ENCODE measurements around the gene USP40. TPM values are rescaled to one million over a fixed set of nuclear protein-coding genes. Genes with fewer than 3 reads are reported as not detected.
A peak's percentile ranks its signal among the peaks of the same experiment; 100 is the strongest.

Gene USP40
- total RNA-seq, 2 donors from 2014 or later: 22.1 to 32.7 TPM

- no peaks in the 10 kb centered on the region for H3K9me3 ChIP-seq
- no peaks in the 10 kb centered on the region for H3K36me3 ChIP-seq
- H3K27ac ChIP-seq: no peak overlapping the region
- H3K4me3 ChIP-seq: no peak overlapping the region
- TF ChIP-seq, protein P1, sequence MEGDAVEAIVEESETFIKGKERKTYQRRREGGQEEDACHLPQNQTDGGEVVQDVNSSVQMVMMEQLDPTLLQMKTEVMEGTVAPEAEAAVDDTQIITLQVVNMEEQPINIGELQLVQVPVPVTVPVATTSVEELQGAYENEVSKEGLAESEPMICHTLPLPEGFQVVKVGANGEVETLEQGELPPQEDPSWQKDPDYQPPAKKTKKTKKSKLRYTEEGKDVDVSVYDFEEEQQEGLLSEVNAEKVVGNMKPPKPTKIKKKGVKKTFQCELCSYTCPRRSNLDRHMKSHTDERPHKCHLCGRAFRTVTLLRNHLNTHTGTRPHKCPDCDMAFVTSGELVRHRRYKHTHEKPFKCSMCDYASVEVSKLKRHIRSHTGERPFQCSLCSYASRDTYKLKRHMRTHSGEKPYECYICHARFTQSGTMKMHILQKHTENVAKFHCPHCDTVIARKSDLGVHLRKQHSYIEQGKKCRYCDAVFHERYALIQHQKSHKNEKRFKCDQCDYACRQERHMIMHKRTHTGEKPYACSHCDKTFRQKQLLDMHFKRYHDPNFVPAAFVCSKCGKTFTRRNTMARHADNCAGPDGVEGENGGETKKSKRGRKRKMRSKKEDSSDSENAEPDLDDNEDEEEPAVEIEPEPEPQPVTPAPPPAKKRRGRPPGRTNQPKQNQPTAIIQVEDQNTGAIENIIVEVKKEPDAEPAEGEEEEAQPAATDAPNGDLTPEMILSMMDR (IDR thresholded peaks at IDR 0.05): no peak
- H3K27me3 ChIP-seq: no peaks in the 10 kb centered on the region
- H3K4me1 ChIP-seq: no peaks in the 10 kb centered on the region
- H3K9ac ChIP-seq (ENCODE audit: low read depth in 2 of 2, low read length in 2 of 2): no peak overlapping the region
- DNase-seq: no peak
- intact Hi-C loops (cut with DNase I): no loop called here
Measured at GRCh38 chr2:233430081-233430480, 136.5 kb downstream of the USP40 start.

DNA sequence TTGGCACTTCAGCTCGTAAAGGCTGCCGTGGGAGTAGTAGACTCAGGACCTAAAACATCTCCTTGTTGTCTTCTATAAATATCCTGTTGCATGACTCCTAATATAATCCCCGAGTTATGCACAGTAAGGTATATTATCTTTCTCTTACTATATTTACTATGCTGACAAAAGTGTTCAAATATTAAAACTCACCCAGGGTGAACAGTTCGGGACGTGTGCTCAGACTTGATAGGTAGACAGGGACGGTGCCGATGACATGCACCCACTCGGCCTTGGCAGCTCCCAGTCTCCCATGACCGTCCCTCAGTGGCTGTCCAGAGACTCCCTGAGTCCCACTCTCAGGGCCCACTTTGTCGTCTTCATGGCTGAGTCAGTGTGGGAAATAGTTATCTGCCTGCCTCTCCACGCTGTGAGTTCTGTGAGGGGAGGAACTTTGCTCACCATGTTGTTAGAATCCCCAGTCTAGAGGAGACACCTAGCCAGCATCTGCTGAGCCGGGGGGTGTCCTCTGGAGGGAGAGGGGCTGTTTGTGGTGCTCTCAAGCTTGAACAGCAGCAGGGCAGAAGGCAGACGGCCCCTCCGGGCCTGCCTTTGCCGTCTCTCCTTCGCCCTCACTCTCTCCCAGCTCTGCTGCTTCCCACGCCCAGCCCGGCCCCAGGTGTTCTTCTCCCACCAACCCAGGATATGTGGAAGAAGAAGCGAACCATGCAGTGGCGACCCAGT lies 137.2 kb downstream of the USP40 start:
- intact Hi-C loops (cut with DNase I): no loop called here
- H3K4me3 ChIP-seq: no peak overlapping the region
- H3K9me3 ChIP-seq: no peaks in the 10 kb centered on the region
- TF ChIP-seq, protein P1 (IDR thresholded peaks at IDR 0.05): no peak
- H3K36me3 ChIP-seq: no peaks in the 10 kb centered on the region
- DNase-seq: no peak
- H3K27ac ChIP-seq: no peak overlapping the region
- no peaks in the 10 kb centered on the region for H3K4me1 ChIP-seq
- H3K27me3 ChIP-seq: no peaks in the 10 kb centered on the region
- peak overlapping the region in 1 of 2 donors; percentile 21 for H3K9ac ChIP-seq (ENCODE audit: low read depth in 2 of 2, low read length in 2 of 2)

- H3K27me3 ChIP-seq: no peaks in the 10 kb centered on the region
- no peak overlapping the region for H3K4me3 ChIP-seq
- H3K9me3 ChIP-seq: no peaks in the 10 kb centered on the region
- intact Hi-C loops (cut with DNase I): no loop called here
- TF ChIP-seq, protein P1 (IDR thresholded peaks at IDR 0.05): no peak
- H3K36me3 ChIP-seq: no peaks in the 10 kb centered on the region
- no peak overlapping the region for H3K9ac ChIP-seq (ENCODE audit: low read depth in 2 of 2, low read length in 2 of 2)
- no peak for DNase-seq
- no peaks in the 10 kb centered on the region for H3K4me1 ChIP-seq
- no peak overlapping the region for H3K27ac ChIP-seq
Measured at GRCh38 chr2:233428438-233428837, 138.1 kb downstream of the USP40 start.

DNA sequence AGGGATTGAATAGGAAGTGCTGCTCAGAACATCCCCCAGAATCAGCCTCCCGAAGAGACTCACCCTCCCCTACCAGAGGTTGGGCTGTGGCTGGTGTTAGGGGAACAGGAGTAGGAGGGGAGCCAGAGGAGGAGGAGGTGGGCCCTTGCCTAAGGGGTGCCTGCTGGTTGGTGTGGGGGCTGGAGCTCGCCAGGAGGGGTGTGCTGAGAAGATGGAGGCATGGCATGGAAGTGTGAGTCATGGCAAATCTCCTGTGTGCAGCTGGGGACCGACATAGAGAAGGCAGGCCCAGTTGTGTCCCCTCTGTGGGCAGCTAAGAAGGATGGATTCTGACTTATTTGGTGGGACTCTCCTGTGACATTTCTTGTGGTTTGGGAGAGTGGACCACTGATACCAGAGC lies 138.6 kb downstream of the USP40 start:
- no peak for DNase-seq
- no peak overlapping the region for H3K9ac ChIP-seq (ENCODE audit: low read depth in 2 of 2, low read length in 2 of 2)

DNA sequence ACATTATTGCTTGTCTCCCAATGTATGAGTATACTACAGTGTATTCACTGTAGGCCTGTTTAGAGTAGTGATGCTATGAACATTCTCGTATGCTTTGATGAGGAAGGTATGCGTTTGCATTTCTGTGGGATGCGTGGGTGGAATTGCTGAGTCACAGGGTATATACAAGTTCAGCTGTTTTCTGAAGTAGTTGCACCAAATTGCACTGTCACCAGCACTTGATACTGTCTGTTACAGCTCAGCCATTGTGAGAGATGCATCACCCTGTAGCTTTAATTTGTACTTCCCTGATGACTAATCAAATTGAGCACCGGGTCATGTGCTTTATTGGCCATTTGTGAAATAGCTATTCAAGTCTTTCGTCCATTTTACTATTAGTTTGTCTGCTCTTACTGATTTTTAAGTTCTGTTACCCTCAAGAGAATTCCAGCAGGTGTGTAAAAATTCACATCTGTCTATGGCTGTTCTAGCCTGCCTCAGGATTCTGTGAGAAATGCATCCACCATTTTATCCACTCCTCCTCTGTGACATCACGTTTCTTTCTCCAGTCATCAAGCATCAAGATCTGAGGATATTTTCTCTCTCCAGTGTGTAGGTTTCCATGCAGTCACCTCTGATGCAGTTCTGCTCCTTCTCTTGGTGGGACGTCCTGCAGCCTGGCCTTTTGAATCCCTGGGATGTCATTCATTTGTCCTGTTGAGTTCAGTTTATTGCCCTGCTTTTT lies 139.8 kb downstream of the USP40 start:
- no peak overlapping the region for H3K4me3 ChIP-seq
- no peaks in the 10 kb centered on the region for H3K36me3 ChIP-seq
- no peaks in the 10 kb centered on the region for H3K27me3 ChIP-seq
- TF ChIP-seq, protein P1 (IDR thresholded peaks at IDR 0.05): no peak
- H3K4me1 ChIP-seq: peaks cover under 1% of the 10 kb centered on the region
- H3K9me3 ChIP-seq: no peaks in the 10 kb centered on the region
- H3K9ac ChIP-seq (ENCODE audit: low read depth in 2 of 2, low read length in 2 of 2): no peak overlapping the region
- intact Hi-C loops (cut with DNase I): no loop called here
- no peak overlapping the region for H3K27ac ChIP-seq
- no peak for DNase-seq

More for the DNA sequence above, 138.6 kb downstream of the USP40 start:
- Histone ChIP-seq H3K27ac (no peak overlapping the region), H3K4me1 (no peaks in the 10 kb centered on the region), H3K36me3 (no peaks in the 10 kb centered on the region), H3K9me3 (no peaks in the 10 kb centered on the region), H3K27me3 (no peaks in the 10 kb centered on the region), H3K4me3 (no peak overlapping the region)
- TF ChIP-seq, protein P1 (IDR thresholded peaks at IDR 0.05): no peak
- intact Hi-C loops (cut with DNase I): no loop called here

Other genes with a start within 250 kb of the USP40 start
- gene DGKD, start 212.3 kb downstream of the USP40 start, total RNA-seq: 10 to 100 TPM; 64.4 to 94.6 TPM
- gene UGT1A8, start 50.9 kb upstream of the USP40 start, total RNA-seq: 10 to 100 TPM; 15.9 to 16.8 TPM
- gene UGT1A10, start 69.7 kb upstream of the USP40 start, total RNA-seq: 10 to 100 TPM; 45.2 to 82.9 TPM
- 1 to 10 TPM; 2.0 to 2.3 TPM for gene UGT1A9, start 105.1 kb upstream of the USP40 start, total RNA-seq
- gene UGT1A7, start 115.1 kb upstream of the USP40 start, total RNA-seq: 1 to 10 TPM; 3.1 TPM
- gene UGT1A6, start 126.1 kb upstream of the USP40 start, total RNA-seq: 1 to 10 TPM; 4.4 to 5.5 TPM
- gene UGT1A5, start 146.1 kb upstream of the USP40 start, total RNA-seq: 1 to 10 TPM; 1.1 to 2.4 TPM
- gene UGT1A4, start 152.0 kb upstream of the USP40 start, total RNA-seq: 1 to 10 TPM in 1 of 2 donors, under 1 TPM in 1; 0.93 to 1.8 TPM
- 1 to 10 TPM; 1.0 to 1.9 TPM for gene UGT1A3, start 162.3 kb upstream of the USP40 start, total RNA-seq
- 1 to 10 TPM; 1.2 to 1.9 TPM for gene UGT1A1, start 193.5 kb upstream of the USP40 start, total RNA-seq
- not detected for gene MROH2A, start 211.5 kb upstream of the USP40 start, total RNA-seq